Fibroblast of lung (primary cell): Measurements from ENCODE around the gene STX5.

Experiments used
- CTCF ChIP-seq, 2 donors: IDR thresholded peaks in 1 of 2; conservative IDR thresholded peaks in 1 of 2; 1 replicate in 1 of 2; 2 replicates in 1 of 2; pipeline ENCODE4 v1.5.1; 2011 to 2012; ENCODE audit warnings: low read length in 2 of 2, control low read depth in 1 of 2, inconsistent platforms in 1 of 2, low read depth in 1 of 2, mild to moderate bottlenecking in 1 of 2
- EZH2 ChIP-seq: IDR thresholded peaks from 2 replicates; pipeline ENCODE4 v1.5.1; 2012; ENCODE audit warnings: low read length, control low read depth, mild to moderate bottlenecking; ENCODE audit errors: missing control alignments

GRCh38 chr11:62851807-62852522, 20.1 kb upstream of the STX5 start:
- TF ChIP-seq CTCF (conservative IDR thresholded peaks at IDR 0.05 in 1 of 2, IDR thresholded peaks at IDR 0.05 in 1 of 2; ENCODE audit: low read depth in 1 of 2, low read length in 2 of 2) (no peak), EZH2 (no peak)
